Keratinocyte (primary cell): ENCODE results near the gene TRAM2. TPM values are rescaled to one million over a fixed set of nuclear protein-coding genes. Genes with fewer than 3 reads are reported as not detected.

Source experiments
- DNase-seq: peaks from one replicate; pipeline ENCODE4 v3.0.0-alpha.2; 2011; ENCODE audit warnings: low read depth, missing footprints, low spot score
- FAIRE-seq: peaks from 2 replicates; lab custom pipeline; 2011; peaks lifted over from hg19 to GRCh38; lab: Jason Lieb, UNC
- H2AFZ ChIP-seq: 2 replicates; pipeline ENCODE4 v1.6.0; 2012; ENCODE audit warnings: low read length, control low read depth, inconsistent platforms; ENCODE audit not compliant: control insufficient read depth
- H3K27ac ChIP-seq: 2 replicates; pipeline ENCODE4 v1.5.1; 2011; ENCODE audit warnings: low read length; ENCODE audit not compliant: control insufficient read depth, insufficient read depth
- H3K27me3 ChIP-seq: 3 replicates; pipeline ENCODE4 v1.6.0; 2011; ENCODE audit warnings: low read length; ENCODE audit not compliant: control insufficient read depth, insufficient read depth; ENCODE audit errors: extremely low read depth
- H3K36me3 ChIP-seq, 2 experiments: 2 replicates in 1 of 2; 3 replicates in 1 of 2; pipeline ENCODE4 v1.5.1; 2011; ENCODE audit warnings: low read length in 2 of 2, mild to moderate bottlenecking in 1 of 2; ENCODE audit not compliant: control insufficient read depth in 2 of 2, insufficient read depth in 2 of 2; ENCODE audit errors: extremely low read depth in 1 of 2
- H3K4me1 ChIP-seq: 3 replicates; pipeline ENCODE4 v1.5.1; 2011; ENCODE audit warnings: low read length; ENCODE audit not compliant: control insufficient read depth, insufficient read depth; ENCODE audit errors: extremely low read depth
- H3K4me2 ChIP-seq: 3 replicates; pipeline ENCODE4 v1.6.0; 2011; ENCODE audit warnings: low read depth, low read length; ENCODE audit not compliant: control insufficient read depth, insufficient read depth; ENCODE audit errors: extremely low read depth
- H3K4me3 ChIP-seq, 3 experiments: fragments of 200-600 bp in 1 of 3; sonication (generic) in 1 of 3; 2 replicates in 2 of 3; 3 replicates in 1 of 3; pipeline ENCODE4 v1.5.1; 2011 to 2016; ENCODE audit warnings: low read length in 3 of 3, mild to moderate bottlenecking in 3 of 3, control low read depth in 2 of 3, inconsistent platforms in 1 of 3, low read depth in 1 of 3, mixed read lengths in 1 of 3, mixed run types in 1 of 3, moderate library complexity in 1 of 3; ENCODE audit not compliant: control insufficient read depth in 2 of 3, insufficient read depth in 2 of 3; ENCODE audit errors: extremely low read depth in 1 of 3
- H3K79me2 ChIP-seq: 2 replicates; pipeline ENCODE4 v1.6.0; 2012; ENCODE audit warnings: low read length; ENCODE audit not compliant: control insufficient read depth, insufficient read depth
- H3K9ac ChIP-seq: 3 replicates; pipeline ENCODE4 v1.6.0; 2011; ENCODE audit warnings: low read length; ENCODE audit not compliant: control insufficient read depth, insufficient read depth; ENCODE audit errors: extremely low read depth
- H3K9me1 ChIP-seq: 3 replicates; pipeline ENCODE4 v1.6.0; 2011; ENCODE audit warnings: low read length; ENCODE audit not compliant: control insufficient read depth, insufficient read depth; ENCODE audit errors: extremely low read depth
- H3K9me3 ChIP-seq: 2 replicates; pipeline ENCODE4 v1.5.1; 2012; ENCODE audit warnings: low read depth, low read length; ENCODE audit not compliant: control insufficient read depth
- H4K20me1 ChIP-seq: 3 replicates; pipeline ENCODE4 v1.6.0; 2011; ENCODE audit warnings: low read length; ENCODE audit not compliant: control insufficient read depth, insufficient read depth; ENCODE audit errors: extremely low read depth
- EZH2 ChIP-seq: IDR thresholded peaks from one replicate; pipeline ENCODE4 v1.6.1; 2012; ENCODE audit warnings: inconsistent platforms, mild to moderate bottlenecking, low read length, moderate library complexity
- dilution Hi-C: fragments of 300-500 bp; cut with MboI; formaldehyde crosslinking; loops from one replicate; pipeline ENCODE4 v1.7.0; 2020; ENCODE audit warnings: low sequenced_read_pairs; ENCODE audit not compliant: extremely low pct_ligation_motif_present
- polyA plus RNA-seq, 5 experiments: library from polyadenylated mRNA; depleted of rRNA in 3 of 5; stranded (reverse) in 3 of 5; stranded (forward) in 1 of 5; unstranded in 1 of 5; fragments of >200 nt; gene quantifications; 1 replicate in 1 of 5; 2 replicates in 3 of 5; 3 replicates in 1 of 5; pipeline versions ENCODE4 v1.2.1 to v1.2.3, GENCODE V29; 2011 to 2012; ENCODE audit warnings: missing spikeins in 2 of 5, low read depth in 1 of 5, low replicate concordance in 1 of 5
- TF ChIP-seq, protein P1 (sequence below), 3 experiments: IDR thresholded peaks in 1 of 3; conservative IDR thresholded peaks in 1 of 3; optimal IDR thresholded peaks in 1 of 3; 2 replicates in 2 of 3; 3 replicates in 1 of 3; pipeline versions ENCODE3 to v1.5.1; 2011; ENCODE audit warnings: low read length in 3 of 3, mild to moderate bottlenecking in 3 of 3, moderate library complexity in 2 of 3, control low read depth in 1 of 3, inconsistent platforms in 1 of 3; ENCODE audit not compliant: insufficient read depth in 2 of 3; ENCODE audit errors: extremely low read depth in 1 of 3

TRAM2 gene
- polyA plus RNA-seq, 1 donor (not counting 4 experiments of a cell fraction or from before 2014, with no cell fraction given) = 9.2 TPM

DNA sequence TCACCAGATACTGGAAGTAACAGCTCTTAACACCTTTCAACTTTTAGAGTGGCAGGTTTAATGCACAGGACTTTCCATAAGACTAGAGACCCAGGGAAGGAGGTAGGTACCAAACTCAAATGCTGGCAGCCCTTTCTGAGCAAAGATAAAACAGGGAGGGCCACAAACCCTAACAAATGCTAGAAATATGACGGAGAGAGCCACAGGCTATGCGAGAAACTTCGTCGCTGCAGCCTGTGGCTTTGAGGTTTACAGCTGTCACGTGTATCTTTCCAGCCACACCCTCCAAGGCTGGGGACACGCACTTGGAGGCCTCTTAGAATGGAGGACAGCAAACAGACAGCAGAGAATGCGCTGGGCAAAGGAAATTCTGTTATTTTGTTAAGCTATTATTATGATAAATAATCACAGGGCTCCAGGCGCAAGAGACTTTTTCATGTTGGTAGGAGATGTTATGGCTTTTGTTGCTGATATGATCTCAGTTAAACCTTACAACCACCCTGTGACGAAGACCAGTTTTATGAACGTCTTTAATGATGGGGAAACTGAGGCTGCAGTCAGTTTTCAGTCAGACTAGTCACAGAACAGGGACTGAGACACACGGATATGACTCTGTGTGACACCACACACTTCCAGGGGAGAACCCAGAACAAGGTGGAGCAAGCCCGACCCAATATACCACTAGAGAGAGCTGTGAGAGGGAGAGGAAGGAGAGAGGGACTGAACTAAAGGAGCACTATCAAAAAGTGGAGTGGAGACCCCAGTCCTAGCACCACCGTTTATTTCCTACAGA is 2.0 kb downstream of the TRAM2 start:
- Histone ChIP-seq H3K9ac (peak overlapping the region; percentile 71), H3K4me2 (peak overlapping the region; percentile 73), H3K27me3 (no peaks in the 10 kb centered on the region), H3K27ac (peak overlapping the region; percentile 11), H3K9me1 (no peaks in the 10 kb centered on the region), H3K9me3 (no peaks in the 10 kb centered on the region), H3K36me3 (no peaks in the 10 kb centered on the region), H3K79me2 (peaks cover 59% of the 10 kb centered on the region), H2AFZ (no peak overlapping the region), H3K4me3 (peak overlapping the region in 2 of 3 experiments; percentile 78 to 79), H4K20me1 (no peaks in the 10 kb centered on the region), H3K4me1 (peaks cover 25% of the 10 kb centered on the region)
- FAIRE-seq (no peak), DNase-seq (no peak)
- TF ChIP-seq EZH2 = no peak
- TF ChIP-seq, protein P1, sequence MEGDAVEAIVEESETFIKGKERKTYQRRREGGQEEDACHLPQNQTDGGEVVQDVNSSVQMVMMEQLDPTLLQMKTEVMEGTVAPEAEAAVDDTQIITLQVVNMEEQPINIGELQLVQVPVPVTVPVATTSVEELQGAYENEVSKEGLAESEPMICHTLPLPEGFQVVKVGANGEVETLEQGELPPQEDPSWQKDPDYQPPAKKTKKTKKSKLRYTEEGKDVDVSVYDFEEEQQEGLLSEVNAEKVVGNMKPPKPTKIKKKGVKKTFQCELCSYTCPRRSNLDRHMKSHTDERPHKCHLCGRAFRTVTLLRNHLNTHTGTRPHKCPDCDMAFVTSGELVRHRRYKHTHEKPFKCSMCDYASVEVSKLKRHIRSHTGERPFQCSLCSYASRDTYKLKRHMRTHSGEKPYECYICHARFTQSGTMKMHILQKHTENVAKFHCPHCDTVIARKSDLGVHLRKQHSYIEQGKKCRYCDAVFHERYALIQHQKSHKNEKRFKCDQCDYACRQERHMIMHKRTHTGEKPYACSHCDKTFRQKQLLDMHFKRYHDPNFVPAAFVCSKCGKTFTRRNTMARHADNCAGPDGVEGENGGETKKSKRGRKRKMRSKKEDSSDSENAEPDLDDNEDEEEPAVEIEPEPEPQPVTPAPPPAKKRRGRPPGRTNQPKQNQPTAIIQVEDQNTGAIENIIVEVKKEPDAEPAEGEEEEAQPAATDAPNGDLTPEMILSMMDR (optimal IDR thresholded peaks at IDR 0.05 in 1 of 3, IDR thresholded peaks at IDR 0.05 in 1 of 3, conservative IDR thresholded peaks at IDR 0.05 in 1 of 3; ENCODE audit: extremely low read depth in 1 of 3, insufficient read depth in 2 of 3, low read length in 3 of 3) = no peak
- dilution Hi-C loops = no loop called here

DNA sequence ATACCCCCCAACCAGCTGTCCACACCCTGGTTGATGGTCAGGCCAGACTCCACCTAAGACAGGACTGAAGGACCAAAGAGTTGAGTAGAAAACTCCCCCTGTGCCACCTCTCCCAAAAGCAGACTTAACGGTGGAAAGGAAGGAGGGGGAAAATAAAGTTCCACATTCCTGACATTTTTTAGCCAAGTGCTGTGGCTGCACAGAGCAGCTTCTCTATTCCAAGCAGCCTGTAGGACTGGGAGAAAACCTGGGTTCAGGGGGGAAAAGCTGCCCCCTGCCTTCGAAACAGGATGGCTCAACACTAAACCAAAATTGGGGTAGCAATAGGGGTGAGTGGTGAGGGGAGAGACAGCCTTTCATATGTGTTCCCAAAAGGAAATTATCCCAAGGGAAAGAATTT is 3.6 kb downstream of the TRAM2 start:
- DNase-seq (no peak), FAIRE-seq (no peak)
- no peak overlapping the region for H2AFZ ChIP-seq
- H3K9ac ChIP-seq = no peak overlapping the region
- H3K36me3 ChIP-seq = no peaks in the 10 kb centered on the region
- no peak overlapping the region for H3K27ac ChIP-seq
- peaks cover 25% of the 10 kb centered on the region for H3K4me1 ChIP-seq
- H3K9me1 ChIP-seq = no peaks in the 10 kb centered on the region
- TF ChIP-seq, protein P1 (optimal IDR thresholded peaks at IDR 0.05 in 1 of 3, IDR thresholded peaks at IDR 0.05 in 1 of 3, conservative IDR thresholded peaks at IDR 0.05 in 1 of 3; ENCODE audit: extremely low read depth in 1 of 3, insufficient read depth in 2 of 3, low read length in 3 of 3) = no peak
- TF ChIP-seq EZH2 = no peak
- H3K4me3 ChIP-seq = no peak overlapping the region
- H3K9me3 ChIP-seq = no peaks in the 10 kb centered on the region
- dilution Hi-C loops = no loop called here
- no peaks in the 10 kb centered on the region for H4K20me1 ChIP-seq
- no peaks in the 10 kb centered on the region for H3K27me3 ChIP-seq
- peak overlapping the region; percentile 4 for H3K4me2 ChIP-seq
- H3K79me2 ChIP-seq = peaks cover 68% of the 10 kb centered on the region
